HG02588 (cell line): ENCODE data around the gene FDX1.

Experiments
- ATAC-seq: cut with Tn5 transposase; IDR thresholded peaks from one replicate; pipeline ENCODE4 v1.9.1; 2021; ENCODE audit warnings: mild to moderate bottlenecking, moderate library complexity; ENCODE audit not compliant: unreplicated experiment

FDX1 gene

DNA sequence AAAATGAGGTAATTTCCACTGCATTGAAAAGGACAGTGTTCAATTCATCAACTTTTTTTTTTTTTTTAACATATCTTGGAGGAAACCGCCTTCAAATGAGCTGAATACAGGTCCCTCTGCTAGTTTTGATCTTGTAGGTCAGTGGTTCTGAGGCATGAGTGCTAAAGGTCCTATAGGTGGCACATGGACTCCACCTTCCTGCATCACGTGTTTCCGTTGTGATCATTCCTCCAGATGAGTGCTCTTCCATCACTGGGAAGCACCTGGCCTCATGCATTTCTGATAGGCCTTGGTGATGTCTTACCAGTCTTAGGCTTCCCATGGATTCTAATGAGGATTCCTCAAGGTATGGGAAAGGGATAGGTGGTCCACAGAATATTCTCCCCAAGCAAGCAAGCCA is 37.8 kb downstream of the FDX1 start:
- ATAC-seq = no peak

DNA sequence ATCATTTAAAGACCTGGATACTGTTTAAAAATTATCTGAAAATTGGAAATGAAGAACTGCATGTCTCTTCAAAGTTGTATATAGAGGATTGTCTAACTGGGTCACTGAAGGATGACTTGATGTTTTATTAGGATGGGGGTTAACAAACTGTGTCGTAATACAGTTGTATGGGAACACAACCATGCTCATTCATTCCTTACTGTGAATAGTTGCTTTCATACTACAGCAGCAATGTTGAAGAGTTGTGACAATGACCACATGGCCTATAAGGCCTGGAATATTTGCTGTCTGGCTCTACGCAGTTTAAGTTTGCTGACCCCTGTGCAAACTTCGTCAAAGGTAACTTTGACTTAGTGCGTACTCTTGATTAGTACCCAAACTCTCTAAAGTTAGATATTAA is 38.4 kb downstream of the FDX1 start:
- ATAC-seq = no peak

DNA sequence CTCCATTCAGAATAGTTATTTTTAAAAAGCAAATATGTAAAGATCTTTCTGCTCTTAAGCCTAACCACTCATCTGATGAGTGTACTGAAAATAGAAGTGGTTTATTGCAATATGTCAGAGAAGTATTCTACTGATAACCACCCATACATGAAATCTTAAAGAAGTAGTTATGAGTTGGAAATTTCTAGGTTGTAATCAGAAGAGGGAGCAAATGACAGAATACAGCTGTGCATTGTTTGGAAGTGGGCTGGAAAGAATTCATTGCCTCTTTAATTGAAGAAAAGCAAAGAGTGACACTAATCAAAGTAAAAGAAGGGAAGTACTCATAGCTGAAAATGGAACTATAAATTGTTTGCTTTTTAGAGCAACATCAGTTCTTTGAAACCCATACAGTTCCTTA is 39.4 kb downstream of the FDX1 start:
- ATAC-seq = no peak

DNA sequence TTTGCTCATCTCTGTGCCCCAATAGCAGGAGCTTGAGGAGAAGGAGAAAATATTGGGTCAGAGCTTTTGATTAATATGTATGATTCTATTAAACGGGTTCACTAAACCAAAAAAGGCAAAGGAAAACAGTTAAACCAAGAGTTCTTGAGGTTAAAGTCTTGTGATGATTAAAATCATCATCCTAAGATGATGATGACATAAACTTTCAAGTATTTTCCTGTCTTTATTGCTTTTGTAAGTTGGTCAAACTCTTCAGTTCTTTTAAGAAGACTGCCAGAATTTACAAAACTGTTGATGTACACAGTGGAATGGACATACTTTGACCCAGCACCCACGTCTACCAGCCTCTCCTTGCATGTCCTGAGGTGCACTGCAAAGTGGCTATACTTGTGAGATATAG is 41.0 kb downstream of the FDX1 start:
- ATAC-seq = no peak

DNA sequence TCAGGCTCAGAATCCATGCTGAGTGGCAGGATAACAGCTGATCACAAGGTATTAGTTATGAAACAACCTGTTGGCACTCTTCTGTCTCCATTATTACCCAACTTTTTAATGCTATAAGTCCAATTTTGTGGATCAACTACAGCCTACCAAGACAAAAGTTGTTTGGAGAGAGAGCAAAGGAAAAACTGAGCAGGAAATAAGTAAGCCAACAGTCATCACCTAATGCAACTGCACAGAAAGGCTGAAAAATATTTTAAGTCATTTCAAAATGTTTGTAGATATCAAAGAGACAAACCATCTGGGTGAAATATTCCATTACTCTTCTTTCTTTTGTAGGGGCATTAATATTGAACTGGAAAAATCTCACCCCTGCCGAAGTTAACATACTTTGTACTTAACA is 41.6 kb downstream of the FDX1 start:
- no peak for ATAC-seq

DNA sequence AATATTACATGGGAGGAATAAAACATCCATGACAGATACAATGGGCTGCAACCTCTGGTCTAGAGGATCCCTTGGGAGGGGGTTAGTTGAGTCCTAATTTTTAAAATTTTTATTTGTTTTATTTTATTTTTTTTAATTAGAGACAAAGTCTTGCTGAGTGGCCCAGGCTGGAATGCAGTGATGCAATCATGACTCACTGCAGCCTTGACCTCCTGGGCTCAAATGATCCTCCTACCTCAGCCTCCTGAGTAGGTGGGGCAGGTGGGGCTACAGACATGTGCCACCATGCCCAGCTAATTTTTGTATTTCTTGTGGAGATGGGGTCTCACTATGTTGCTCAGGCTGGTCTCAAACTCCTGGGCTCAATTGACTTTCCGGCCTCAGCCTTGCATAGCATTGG is 43.1 kb downstream of the FDX1 start:
- ATAC-seq = no peak

DNA sequence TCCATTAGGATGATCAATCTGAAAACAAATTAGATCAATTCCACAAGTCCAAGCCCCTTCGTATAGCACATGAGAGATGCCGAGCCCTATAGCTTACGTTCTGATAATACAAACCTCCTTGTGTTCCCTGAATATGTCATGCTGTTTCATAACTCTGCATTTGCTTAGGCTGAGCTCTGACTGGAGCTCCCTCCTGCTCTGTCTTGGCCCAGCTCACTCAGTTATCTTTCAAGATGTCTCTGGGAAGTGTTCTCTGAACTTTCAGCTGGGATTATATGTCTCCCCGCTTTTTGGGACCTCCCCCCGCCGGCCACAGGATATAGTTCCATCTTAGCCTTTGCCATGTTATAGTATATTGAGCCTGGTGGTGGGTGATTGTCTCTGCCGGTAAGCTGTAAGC is 44.0 kb downstream of the FDX1 start:
- no peak for ATAC-seq

DNA sequence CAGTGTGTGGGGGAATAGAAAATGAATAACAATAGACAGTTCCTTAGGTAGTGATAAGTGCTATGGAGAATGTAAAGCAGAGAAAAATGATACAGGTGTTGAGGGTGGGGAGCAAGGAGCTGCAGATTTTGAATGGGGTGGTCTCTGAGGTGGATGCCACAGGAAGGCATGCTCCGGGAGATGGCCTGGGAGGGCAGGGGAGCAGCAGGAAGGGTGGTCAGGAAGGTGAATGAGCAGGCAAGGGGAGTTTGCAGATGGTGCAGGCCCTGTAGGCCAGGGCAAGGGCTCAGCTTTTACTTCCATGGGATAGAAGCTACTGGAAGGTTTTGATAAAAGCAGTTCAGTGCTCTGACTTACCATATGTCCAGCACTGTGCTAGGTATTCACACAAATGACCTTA is 44.8 kb downstream of the FDX1 start:
- ATAC-seq = no peak

DNA sequence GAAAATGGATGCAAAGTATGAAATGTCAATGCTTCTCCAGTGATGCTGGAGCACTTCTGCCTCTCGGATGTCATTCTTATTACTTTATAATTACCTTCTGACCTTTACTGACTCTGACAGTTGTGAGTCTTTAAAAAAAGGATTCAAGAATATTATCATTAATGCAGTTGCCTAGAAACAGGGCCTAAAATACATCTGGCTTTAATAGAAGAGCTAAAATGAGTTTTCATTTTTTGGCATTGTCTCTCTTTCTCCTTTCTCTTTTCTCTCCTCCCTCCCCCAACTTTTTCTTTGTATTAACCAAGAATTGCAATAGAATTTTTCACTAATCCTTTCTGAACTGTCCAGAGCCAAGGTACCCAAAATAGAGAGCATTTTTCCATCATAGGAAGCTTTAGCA is 45.9 kb downstream of the FDX1 start:
- no peak for ATAC-seq

DNA sequence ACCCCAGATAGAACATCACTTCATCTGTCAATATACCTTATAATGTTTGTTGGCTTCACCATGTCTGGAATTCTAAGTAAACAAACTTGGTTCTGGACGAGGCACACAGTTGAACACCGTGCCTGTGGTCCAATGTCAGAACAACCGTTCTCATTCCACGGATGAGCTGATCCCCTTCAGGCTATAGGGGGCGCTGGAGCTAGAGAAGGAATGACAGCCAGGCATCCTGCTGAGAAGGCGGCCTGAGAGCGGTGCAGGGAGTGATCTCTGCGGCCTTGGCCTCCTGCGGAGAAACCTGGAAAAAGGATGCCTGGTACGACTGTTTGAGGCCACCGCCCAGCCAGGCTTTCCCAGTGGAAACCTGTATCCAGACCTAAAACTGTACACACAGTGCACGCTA is 48.7 kb downstream of the FDX1 start:
- no peak for ATAC-seq

DNA sequence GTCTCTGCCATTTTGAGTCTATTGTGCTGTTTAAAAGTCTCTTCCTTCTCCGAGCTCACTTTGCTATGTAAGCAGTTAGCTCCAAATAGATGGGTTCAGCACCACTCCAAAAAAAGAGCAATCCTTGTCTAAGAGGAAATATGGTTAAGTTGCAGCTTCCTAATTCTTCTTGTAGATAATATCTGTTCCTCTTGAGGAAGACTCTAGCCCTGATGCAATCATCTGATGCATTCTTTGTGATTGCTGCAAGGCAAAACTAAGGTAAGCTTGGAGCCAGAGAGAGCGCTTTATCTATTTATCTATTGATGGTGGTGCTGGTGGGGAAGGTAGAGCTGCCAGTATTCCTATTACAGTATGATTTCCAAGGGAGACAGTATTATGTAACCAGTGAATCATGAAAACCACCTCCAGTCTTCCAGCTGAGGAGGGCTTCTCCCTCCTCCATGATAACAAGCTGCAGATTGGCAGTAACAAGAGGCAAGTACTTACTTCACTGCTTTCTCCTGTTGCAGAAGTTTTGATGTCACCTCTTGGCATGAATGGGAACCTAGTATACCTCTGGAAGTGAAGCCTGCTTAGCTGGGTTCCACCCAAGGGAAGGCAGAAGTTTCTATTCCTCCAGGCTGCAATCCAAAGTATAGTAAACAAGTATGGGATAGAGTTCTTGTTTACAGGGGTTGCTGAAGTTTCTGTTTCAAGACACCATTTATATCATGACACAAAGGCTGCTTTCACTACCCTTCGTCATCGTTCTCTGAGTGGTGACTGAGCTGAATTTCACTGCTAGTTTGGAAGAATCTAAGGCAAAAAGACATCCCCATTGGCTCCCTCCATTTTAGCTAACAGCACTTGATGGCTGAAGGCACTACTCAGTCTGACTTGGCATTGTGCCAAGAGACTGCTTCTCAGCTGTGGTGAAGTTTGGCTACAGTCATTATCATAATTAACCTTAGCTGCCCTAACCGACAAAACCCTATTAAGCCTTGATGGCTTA is 49.7 kb downstream of the FDX1 start:
- no peak for ATAC-seq

DNA sequence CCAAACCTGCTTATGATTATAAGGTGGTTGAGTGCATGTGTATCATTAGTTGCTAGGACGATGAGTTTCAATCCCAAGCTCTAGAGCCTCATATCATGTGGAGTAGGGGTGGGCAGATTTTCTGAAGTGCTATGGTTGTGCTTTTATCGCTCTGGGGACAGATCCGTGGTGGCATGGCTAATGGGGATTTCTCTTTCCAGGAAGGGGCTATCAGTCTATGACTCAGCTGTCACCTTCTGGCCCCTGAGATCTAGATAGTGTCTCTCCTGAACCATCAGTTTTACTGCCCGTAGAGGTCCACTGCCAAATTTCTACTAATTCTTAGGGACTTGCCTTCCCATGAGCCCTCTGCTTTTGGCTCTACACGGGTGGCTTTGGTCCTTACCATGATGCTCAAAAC is 51.8 kb downstream of the FDX1 start:
- ATAC-seq = no peak

DNA sequence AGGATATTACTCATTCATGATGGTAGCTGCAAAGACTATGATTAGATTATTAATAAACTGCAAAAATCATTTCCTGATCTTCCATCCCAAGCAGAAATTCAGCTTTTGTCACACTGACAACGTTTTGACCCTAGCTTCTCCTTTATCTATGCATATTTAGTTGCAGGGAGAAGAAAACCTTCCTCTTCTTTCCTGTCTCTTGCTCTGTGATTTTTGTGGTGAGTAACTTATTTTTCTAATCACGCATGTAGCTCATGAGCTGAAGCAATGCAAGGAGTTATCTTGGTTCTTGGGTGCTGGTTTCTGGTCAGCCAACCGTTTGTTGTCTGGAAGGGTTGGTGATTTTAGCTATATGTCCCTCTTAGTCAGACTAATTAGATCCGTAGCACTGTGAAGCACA is 56.4 kb downstream of the FDX1 start:
- no peak for ATAC-seq

DNA sequence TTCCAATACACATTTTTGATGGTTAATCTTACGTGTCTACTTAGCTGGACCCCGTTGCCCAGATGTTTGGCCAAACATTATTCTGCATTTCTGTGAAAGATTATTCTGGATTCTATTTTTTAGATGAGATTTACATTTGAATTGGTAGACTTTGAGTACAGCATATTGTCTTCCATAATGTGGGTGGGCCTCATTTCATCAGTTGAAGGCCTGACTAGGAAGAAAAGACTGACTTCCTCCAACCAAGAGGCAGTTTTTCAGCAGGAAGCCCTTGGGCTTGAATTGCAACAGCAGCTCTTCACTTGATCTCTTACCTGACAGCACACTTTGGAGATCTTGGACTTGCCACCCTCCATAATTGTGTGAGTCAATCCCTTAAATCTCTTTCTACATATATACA is 58.7 kb downstream of the FDX1 start:
- ATAC-seq = no peak

DNA sequence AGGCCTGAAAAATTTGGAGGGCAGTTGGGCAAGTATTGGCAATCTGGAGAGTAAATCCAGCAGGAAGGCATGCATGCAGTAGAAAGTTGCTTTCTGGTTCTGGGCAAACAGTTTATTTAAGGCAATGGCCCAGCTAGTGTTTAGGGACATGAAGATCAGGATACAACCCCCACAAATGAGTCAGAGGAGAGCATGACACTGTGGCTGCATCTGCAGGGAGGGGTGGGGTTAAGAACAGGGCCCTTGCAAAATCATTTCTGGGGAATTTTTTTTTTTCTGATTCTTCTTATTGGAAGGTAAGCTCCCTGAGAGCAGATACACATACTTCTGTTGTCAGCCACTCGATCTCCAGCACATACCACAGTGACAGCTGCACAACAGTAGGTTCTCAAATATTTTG is 61.1 kb downstream of the FDX1 start:
- no peak for ATAC-seq

DNA sequence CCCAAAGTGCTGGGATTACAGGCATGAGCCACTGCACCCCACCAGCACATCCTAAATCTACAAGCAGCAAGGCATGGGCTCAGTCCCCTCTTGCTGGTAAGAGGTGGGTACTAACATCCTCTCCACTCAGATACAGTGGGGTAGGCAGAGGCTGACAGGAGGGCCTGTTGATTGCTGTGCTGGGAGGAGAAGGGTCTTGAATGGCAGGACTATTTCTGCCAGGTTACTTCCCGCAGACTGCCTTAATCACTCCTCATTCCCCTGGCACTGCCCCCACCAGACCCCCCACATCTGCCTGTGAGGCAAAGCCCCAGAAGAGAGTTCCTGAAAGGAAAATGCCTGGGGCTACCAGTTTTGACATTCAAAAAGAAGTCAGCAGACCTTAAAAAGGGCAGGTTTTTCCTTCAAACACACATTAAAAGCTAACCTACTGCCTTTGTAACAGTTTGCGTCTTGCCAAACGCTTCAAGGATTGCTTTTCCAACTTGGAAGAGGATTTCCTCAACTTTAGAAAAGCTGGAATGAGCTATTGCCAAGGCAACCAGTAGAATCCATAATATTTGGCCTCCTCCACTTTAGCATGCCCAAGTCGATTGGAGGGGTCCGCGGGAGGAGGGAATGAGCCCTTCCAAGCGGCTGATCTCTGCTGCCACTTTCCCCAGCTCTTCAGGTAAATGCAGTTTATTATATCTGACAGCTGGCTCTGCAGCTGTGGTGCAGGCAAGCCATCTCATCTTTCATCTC is 62.0 kb downstream of the FDX1 start:
- no peak for ATAC-seq

DNA sequence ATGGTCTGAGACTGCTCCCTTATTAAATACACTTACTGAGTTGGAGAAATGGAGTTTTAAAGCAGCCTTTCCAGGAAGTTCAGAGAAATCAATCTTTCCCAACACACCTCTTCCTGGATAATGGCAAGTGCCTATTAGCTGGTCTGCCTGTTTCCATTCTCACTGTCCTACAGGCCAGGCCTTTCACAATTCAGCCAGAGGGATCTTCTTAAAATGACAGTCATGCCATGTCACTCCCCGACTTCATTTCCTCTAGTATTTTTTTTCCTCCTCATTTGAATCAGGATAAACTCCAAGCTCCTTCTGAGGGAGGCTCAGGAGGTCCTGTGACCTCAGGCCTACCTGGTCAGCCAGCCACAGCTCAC is 62.6 kb downstream of the FDX1 start:
- no peak for ATAC-seq

DNA sequence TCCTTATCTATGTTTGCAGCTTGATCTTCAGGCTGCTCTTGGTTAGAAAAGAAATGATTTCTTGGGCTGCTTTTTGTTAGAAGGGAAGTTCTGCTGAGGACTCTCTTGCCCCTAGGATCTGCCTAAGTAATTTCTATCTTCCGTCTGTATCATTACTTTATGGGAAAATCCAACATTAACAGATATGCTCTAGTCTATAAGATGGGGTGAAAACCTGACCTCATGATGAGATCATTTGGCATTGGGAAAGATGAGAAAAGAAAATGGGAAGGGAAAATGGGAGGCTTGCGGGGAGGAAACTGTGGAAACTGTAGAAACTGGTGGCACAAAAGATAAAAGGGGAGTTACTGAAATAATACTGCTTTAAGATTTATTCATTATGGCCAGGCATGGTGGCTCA is 63.6 kb downstream of the FDX1 start:
- no peak for ATAC-seq

DNA sequence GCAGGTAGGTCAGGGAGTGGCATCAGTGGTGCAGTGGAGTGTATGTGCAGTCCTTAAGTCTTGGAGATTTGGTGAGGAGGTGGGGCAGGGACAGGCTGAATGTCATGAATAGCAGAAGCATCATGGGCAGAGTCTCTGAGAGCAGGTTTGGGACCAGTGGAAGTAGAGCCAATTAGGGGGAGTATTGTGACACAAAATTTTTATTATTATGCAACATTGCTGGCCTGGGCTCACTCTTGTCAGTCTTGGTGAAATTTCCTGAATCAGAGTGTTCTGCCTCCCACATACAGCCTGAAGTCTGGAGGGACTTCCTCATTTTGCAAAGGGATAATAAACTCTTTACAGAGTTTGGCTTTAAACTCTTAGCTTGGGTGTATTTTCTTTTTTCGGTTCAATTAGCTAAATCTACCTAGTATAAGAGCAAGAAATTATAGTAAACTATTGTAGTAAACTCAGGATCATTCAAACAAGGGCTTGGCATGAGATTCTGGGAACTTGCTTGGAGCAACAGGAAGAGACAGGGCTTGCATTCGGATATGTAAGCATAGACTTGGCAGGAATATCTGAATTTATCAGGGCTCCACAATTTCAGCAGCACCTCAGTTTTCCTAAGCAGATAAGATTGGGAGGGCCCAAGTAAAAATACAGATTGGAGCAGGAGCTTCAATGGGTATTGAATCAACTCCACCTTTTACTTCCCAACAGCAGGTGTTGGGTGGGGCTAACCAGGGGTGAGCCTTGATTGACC is 67.7 kb downstream of the FDX1 start:
- ATAC-seq = no peak

DNA sequence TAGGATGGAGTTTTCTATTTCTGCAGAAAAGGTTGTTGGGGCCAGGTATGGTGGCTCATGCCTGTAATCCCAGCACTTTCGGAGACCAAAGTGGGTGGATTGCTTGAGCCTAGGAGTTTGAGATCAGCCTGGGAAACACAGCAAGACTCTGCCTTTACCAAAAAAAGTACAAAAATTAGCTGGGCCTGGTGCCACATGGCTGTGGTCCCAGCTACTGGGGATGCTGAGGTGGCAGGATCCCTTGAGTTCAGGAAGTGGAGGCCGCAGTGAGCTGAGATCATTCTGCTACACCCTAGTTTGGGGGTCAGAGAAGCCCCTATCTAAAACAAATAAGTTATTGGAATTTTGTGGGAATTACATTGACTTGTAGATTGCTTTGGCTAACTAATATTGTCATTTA is 71.7 kb downstream of the FDX1 start:
- no peak for ATAC-seq

DNA sequence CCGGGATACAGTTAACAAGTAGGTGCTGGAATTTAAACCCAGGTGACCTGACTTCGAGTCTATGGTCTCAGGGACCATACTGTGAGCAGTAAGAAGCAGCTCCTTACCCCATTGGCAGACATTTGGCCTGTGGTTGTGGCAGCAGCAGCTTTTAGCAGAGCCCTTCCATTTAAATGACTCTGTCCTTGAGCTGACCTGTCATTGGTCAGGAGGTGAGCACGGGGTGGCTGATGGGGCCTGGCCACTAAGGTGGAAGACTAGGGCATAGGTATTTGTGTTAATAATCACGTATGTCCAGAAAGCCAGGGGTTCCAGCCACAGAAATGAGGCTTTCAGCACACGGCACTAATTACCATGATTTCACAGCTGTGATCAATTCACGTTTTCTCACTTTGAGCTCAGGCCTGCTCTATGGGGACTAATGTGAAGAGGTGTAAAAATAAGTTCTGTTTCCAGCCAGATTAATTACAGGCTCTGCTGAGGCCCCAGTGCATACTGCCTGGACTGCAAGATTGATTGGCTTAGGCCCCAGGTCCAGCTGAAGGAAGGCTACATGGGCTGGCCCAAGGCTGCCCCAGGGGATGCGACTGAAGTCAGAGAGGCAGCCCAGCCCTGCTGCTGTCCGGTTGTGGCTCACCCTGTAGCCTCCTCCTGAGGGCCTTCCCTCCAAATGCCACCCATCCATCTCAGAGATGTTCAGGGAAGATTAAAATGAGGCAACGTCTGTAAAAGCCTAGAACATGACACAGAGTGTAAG is 76.0 kb downstream of the FDX1 start:
- no peak for ATAC-seq
